Smooth muscle cell (in vitro differentiated cells): ENCODE results near the gene PHACTR2. TPM values are rescaled to one million over a fixed set of nuclear protein-coding genes. Genes with fewer than 3 reads are reported as not detected.
"Not testable (repeated sequence)": the region's sequence is repeated elsewhere in the genome, so short reads cannot be mapped to it uniquely, and the experiment has no call there.

Source experiments
- DNase-seq: peaks from one replicate; lab custom pipeline; 2025; ENCODE audit not compliant: unreplicated experiment; lab: John Stamatoyannopoulos, UW
- H2AFZ ChIP-seq: fragments of 200-600 bp; sonication (generic); 2 replicates; pipeline ENCODE4 v1.6.0; 2016; ENCODE audit warnings: antibody characterized with exemption, low read depth, mild to moderate bottlenecking
- H3F3A ChIP-seq: fragments of 200-600 bp; sonication (generic); 2 replicates; pipeline ENCODE4 v1.6.0; 2017; ENCODE audit warnings: antibody characterized with exemption, low read depth
- H3K27ac ChIP-seq: fragments of 200-600 bp; sonication (generic); 2 replicates; pipeline ENCODE4 v1.5.1; 2016; ENCODE audit warnings: low read depth, mild to moderate bottlenecking
- H3K27me3 ChIP-seq: fragments of 200-600 bp; sonication (generic); 2 replicates; pipeline ENCODE4 v1.6.1; 2016; ENCODE audit warnings: low read depth, mild to moderate bottlenecking
- H3K36me3 ChIP-seq: fragments of 200-600 bp; sonication (generic); 2 replicates; pipeline ENCODE4 v1.5.1; 2016; ENCODE audit warnings: low read depth
- H3K4me1 ChIP-seq: fragments of 200-600 bp; sonication (generic); 2 replicates; pipeline ENCODE4 v1.5.1; 2016; ENCODE audit warnings: low read depth
- H3K4me2 ChIP-seq: fragments of 200-600 bp; sonication (generic); 2 replicates; pipeline ENCODE4 v1.6.0; 2016; ENCODE audit warnings: mild to moderate bottlenecking
- H3K4me3 ChIP-seq: fragments of 200-600 bp; sonication (generic); 2 replicates; pipeline ENCODE4 v1.5.1; 2016; ENCODE audit warnings: mild to moderate bottlenecking
- H3K79me2 ChIP-seq: fragments of 200-600 bp; sonication (generic); 2 replicates; pipeline ENCODE4 v1.6.0; 2016; ENCODE audit warnings: low read depth, mild to moderate bottlenecking
- H3K9ac ChIP-seq: fragments of 200-600 bp; sonication (generic); 2 replicates; pipeline ENCODE4 v1.6.0; 2016; ENCODE audit warnings: low read depth
- H3K9me3 ChIP-seq: fragments of 200-600 bp; sonication (generic); replicated peaks from 2 replicates; pipeline ENCODE4 v1.5.1; 2016; ENCODE audit warnings: low read depth
- H4K20me1 ChIP-seq: fragments of 200-600 bp; sonication (generic); 2 replicates; pipeline ENCODE4 v1.6.0; 2016; ENCODE audit warnings: low read depth
- WGBS: methylation state at CpG from one replicate; pipeline ENCODE4 v1.1.7; 2016; ENCODE audit warnings: low lambda C conversion rate; 5-methylcytosine and 5-hydroxymethylcytosine counted together
- polyA plus RNA-seq: library from polyadenylated mRNA; unstranded; fragments of >200 nt; fragmentation: Nextera tagmentation; extraction: Ambion mirVana; gene quantifications from 2 replicates; pipeline ENCODE4 v1.2.1, GENCODE V29; 2016
- total RNA-seq: library from RNA; depleted of rRNA; stranded (reverse); fragments of >200 nt; gene quantifications from 2 replicates; pipeline ENCODE4 v1.2.3, GENCODE V29; 2014
- TF ChIP-seq, protein P1 (sequence below): fragments of 200-600 bp; sonication (generic); IDR thresholded peaks from 2 replicates; pipeline ENCODE4 v1.5.1; 2017; ENCODE audit warnings: borderline replicate concordance, mild to moderate bottlenecking, antibody characterized with exemption; ENCODE audit not compliant: insufficient read depth, poor library complexity, severe bottlenecking

PHACTR2 gene
- total and polyA plus RNA-seq, 2 experiments from 2014 or later, result 62.7 to 80.4 TPM

DNA sequence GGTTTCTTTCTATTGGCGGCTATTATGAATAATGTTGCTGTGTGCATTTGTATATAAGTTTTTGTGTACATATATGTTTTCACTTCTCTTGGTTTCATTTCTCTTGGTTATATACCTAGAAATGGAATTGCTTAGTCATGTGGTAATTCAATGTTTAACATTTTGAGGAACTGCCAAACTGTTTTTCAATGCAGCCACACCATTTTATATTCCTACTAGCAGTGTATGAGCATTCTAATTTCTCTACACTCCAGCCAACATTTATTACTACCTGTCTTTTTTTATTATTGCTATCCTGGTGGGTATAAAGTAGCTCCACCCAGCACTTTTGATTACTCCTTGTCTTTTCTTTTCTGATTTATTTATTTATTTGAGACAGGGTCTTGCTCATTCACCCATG, 54.8 kb downstream of the PHACTR2 start:
- Histone ChIP-seq H3K4me3 (no peak overlapping the region), H3K9ac (no peak overlapping the region), H3F3A (no peaks in the 10 kb centered on the region), H3K27me3 (no peaks in the 10 kb centered on the region), H3K79me2 (peaks cover 72% of the 10 kb centered on the region), H3K27ac (no peak overlapping the region), H3K36me3 (peaks cover 6% of the 10 kb centered on the region), H3K4me2 (no peak overlapping the region), H4K20me1 (peaks cover 12% of the 10 kb centered on the region), H2AFZ (no peak overlapping the region), H3K4me1 (peaks cover 25% of the 10 kb centered on the region), H3K9me3 (no peaks in the 10 kb centered on the region)
- TF ChIP-seq, protein P1, sequence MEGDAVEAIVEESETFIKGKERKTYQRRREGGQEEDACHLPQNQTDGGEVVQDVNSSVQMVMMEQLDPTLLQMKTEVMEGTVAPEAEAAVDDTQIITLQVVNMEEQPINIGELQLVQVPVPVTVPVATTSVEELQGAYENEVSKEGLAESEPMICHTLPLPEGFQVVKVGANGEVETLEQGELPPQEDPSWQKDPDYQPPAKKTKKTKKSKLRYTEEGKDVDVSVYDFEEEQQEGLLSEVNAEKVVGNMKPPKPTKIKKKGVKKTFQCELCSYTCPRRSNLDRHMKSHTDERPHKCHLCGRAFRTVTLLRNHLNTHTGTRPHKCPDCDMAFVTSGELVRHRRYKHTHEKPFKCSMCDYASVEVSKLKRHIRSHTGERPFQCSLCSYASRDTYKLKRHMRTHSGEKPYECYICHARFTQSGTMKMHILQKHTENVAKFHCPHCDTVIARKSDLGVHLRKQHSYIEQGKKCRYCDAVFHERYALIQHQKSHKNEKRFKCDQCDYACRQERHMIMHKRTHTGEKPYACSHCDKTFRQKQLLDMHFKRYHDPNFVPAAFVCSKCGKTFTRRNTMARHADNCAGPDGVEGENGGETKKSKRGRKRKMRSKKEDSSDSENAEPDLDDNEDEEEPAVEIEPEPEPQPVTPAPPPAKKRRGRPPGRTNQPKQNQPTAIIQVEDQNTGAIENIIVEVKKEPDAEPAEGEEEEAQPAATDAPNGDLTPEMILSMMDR, result no peak
- 100% methylated on average over 1 of the region's 1 CpG for WGBS
- DNase-seq, result no peak

DNA sequence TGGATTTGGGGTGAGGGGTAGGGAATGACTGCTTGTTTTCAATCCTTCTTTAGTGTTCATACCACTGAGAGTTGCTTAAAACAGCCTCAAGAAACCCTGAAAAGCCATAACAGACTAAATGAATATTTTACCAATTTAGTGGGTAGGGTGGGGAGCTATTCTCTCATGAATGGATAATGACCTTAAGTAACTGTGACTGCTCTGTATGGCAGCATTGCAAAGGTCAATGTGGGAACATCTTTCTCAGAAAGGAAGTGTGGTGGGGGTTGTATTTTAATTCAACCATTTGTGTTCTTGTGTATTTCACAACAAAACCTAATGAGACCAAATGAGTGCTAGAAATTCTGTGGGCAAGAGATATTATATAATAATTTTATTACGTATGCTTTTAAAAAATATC, 55.7 kb downstream of the PHACTR2 start:
- no peak for DNase-seq
- Histone ChIP-seq H3K36me3 (peaks cover 6% of the 10 kb centered on the region), H3F3A (no peaks in the 10 kb centered on the region), H4K20me1 (peaks cover 12% of the 10 kb centered on the region), H3K27ac (no peak overlapping the region), H3K9me3 (no peaks in the 10 kb centered on the region), H3K4me3 (no peak overlapping the region), H3K9ac (no peak overlapping the region), H2AFZ (no peak overlapping the region), H3K4me2 (no peak overlapping the region), H3K4me1 (peaks cover 25% of the 10 kb centered on the region), H3K27me3 (no peaks in the 10 kb centered on the region), H3K79me2 (peaks cover 81% of the 10 kb centered on the region)
- TF ChIP-seq, protein P1, result no peak
- 100% methylated on average over 1 of the region's 1 CpG for WGBS

DNA sequence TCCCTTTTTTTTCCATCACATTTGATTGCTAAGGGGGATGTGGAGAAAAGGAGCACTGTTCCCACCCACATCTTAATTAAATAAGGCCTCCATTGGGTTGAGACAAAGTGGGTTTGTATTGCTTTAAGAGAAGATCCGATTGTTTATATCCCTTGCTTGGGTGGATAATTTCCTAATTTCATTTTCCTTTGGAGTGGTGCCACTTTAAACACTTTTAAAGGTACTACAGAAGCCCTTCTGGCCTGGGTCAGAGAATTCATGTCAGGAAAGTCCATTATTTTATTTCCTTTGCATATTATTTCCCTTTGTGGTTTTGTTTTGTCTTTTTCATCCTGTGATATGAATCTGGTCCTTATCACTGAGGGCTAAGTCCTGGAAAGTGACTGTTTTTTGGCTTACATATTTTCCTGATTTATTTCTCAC, 56.9 kb downstream of the PHACTR2 start:
- Histone ChIP-seq H3K9me3 (no peaks in the 10 kb centered on the region), H3F3A (no peaks in the 10 kb centered on the region), H3K4me2 (peak overlapping the region; percentile 33), H3K79me2 (peaks cover 73% of the 10 kb centered on the region), H3K27me3 (no peaks in the 10 kb centered on the region), H3K4me3 (no peak overlapping the region), H2AFZ (no peak overlapping the region), H3K36me3 (no peaks in the 10 kb centered on the region), H3K27ac (no peak overlapping the region), H3K4me1 (peaks cover 25% of the 10 kb centered on the region), H4K20me1 (peaks cover 7% of the 10 kb centered on the region), H3K9ac (no peak overlapping the region)
- TF ChIP-seq, protein P1, result no peak
- DNase-seq, result no peak
- 70% methylated on average over 1 of the region's 1 CpG for WGBS

DNA sequence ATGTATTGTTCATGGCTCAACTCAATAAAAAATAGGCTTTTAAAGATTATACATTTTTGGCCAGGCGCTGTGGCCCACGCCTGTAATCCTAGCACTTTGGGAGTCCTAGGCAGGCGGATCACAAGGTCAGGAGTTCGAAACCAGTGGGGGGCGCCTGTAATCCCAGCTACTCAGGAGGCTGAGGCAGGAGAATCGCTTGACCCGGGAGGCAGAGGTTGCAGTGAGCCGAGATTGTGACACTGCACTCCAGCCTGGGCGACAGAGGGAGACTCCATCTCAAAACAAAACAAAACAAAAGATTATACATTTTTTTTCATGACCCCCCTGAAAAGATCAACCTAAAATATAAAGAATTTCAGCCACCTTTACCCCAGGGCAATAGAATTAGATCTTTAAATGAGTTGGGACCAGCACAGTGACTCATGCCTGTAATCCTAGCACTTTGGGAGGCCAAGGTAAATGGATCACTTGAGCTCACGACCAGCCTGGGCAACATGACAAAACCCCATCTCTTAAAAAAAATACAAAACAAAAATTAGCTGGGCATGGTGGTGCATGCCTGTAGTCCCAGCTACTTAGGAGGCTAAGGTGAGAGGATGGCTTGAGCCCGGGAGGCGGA, 60.4 kb downstream of the PHACTR2 start:
- H3K27ac ChIP-seq, H4K20me1 ChIP-seq, H3K27me3 ChIP-seq, H3K36me3 ChIP-seq, DNase-seq, H3K9ac ChIP-seq, H3F3A ChIP-seq, H3K4me3 ChIP-seq, H3K9me3 ChIP-seq, H3K4me2 ChIP-seq, H2AFZ ChIP-seq: not testable (repeated sequence)
- peaks cover 29% of the 10 kb centered on the region for H3K4me1 ChIP-seq
- peaks cover 62% of the 10 kb centered on the region for H3K79me2 ChIP-seq
- 91% methylated on average over 12 of the region's 12 CpGs for WGBS
